Testis (tissue), 3 donors: ENCODE results near the gene PDE1A. TPM values are rescaled to one million over a fixed set of nuclear protein-coding genes. Genes with fewer than 3 reads are reported as not detected.

Source experiments
- DNase-seq: peaks from one replicate; pipeline ENCODE4 v3.0.0-alpha.2; 2019
- H3K27ac ChIP-seq, 2 donors: fragments of 200-600 bp; sonication (generic); one replicate each; pipeline ENCODE4 v1.5.1; 2019
- H3K27me3 ChIP-seq: fragments of 200-600 bp; sonication (generic); one replicate; pipeline ENCODE4 v1.5.1; 2019
- H3K36me3 ChIP-seq: fragments of 200-600 bp; sonication (generic); one replicate; pipeline ENCODE4 v1.5.1; 2017; ENCODE audit warnings: low read depth; ENCODE audit errors: missing control alignments
- H3K4me1 ChIP-seq: fragments of 200-600 bp; sonication (generic); one replicate; pipeline ENCODE4 v1.5.1; 2019
- H3K4me3 ChIP-seq, 2 donors: fragments of 200-600 bp; sonication (generic); one replicate each; pipeline ENCODE4 v1.5.1; 2017 to 2019
- H3K9me3 ChIP-seq: fragments of 200-600 bp; sonication (generic); one replicate; pipeline ENCODE4 v1.5.1; 2017
- POLR2A ChIP-seq: fragments of 450-650 bp; IDR thresholded peaks from one replicate; pipeline ENCODE4 v1.6.1; 2017; ENCODE audit warnings: antibody characterized with exemption, mild to moderate bottlenecking, moderate library complexity
- WGBS, 2 donors: methylation state at CpG; one replicate each; pipeline ENCODE4 v1.1.5; 2018; 5-methylcytosine and 5-hydroxymethylcytosine counted together
- intact Hi-C: fragments of 100-400 bp; cut with DNase I; formaldehyde crosslinking; loops from one replicate; pipeline ENCODE4 v1.15.1; 2023; ENCODE audit warnings: low total_unique reads
- polyA plus RNA-seq: library from polyadenylated mRNA; stranded (reverse); fragments of 350-450 nt; fragmentation: Illumina TruSeq; extraction: RNeasy Lipid Tissue Mini Kit (QIAGEN cat#74804); gene quantifications from one replicate; pipeline ENCODE4 v1.2.3, GENCODE V29; 2014; ENCODE audit warnings: low read depth, low replicate concordance; ENCODE audit not compliant: insufficient read depth
- total RNA-seq, 2 donors: library from RNA; depleted of rRNA; stranded (reverse); fragments of >200 nt; gene quantifications; one replicate each; pipeline ENCODE4 v1.2.3, GENCODE V29; 2016
- TF ChIP-seq, protein P1 (sequence below), 3 experiments: fragments of 450-650 bp in 2 of 3; fragments of 200-600 bp in 1 of 3; sonication (generic) in 1 of 3; IDR thresholded peaks; one replicate each; pipeline ENCODE4 v1.5.1; 2016 to 2019; ENCODE audit warnings: antibody characterized with exemption in 3 of 3, mild to moderate bottlenecking in 2 of 3, moderate library complexity in 1 of 3

The PDE1A gene
- total and polyA plus RNA-seq, 3 donors from 2014 or later, result 15.2 to 45.0 (median 29.8) TPM

DNA sequence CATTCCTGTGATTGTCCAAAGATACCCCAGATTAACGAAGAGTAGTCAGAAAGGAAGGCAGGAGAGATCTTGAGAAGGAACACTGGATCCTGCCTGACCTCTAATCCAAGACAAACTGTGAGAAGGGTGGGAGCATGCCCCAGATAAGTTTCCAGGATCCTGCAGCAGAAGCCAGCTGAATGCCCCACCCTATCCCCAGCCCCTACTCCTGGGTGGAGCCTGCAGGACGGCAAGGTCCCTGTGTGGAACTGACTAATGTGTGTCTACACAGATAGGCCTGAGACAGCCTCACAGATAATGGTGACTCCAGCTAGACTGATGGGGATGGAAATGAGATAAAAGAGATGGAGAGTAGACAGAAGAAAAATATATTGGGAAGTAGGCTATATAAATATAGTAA, 174.3 kb downstream of the PDE1A start:
- Histone ChIP-seq H3K27me3 (no peaks in the 10 kb centered on the region), H3K9me3 (no peaks in the 10 kb centered on the region), H3K27ac (no peak overlapping the region), H3K36me3 (no peaks in the 10 kb centered on the region), H3K4me3 (no peak overlapping the region), H3K4me1 (no peaks in the 10 kb centered on the region)
- DNase-seq, result no peak
- TF ChIP-seq, protein P1, sequence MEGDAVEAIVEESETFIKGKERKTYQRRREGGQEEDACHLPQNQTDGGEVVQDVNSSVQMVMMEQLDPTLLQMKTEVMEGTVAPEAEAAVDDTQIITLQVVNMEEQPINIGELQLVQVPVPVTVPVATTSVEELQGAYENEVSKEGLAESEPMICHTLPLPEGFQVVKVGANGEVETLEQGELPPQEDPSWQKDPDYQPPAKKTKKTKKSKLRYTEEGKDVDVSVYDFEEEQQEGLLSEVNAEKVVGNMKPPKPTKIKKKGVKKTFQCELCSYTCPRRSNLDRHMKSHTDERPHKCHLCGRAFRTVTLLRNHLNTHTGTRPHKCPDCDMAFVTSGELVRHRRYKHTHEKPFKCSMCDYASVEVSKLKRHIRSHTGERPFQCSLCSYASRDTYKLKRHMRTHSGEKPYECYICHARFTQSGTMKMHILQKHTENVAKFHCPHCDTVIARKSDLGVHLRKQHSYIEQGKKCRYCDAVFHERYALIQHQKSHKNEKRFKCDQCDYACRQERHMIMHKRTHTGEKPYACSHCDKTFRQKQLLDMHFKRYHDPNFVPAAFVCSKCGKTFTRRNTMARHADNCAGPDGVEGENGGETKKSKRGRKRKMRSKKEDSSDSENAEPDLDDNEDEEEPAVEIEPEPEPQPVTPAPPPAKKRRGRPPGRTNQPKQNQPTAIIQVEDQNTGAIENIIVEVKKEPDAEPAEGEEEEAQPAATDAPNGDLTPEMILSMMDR (IDR thresholded peaks at IDR 0.05), result no peak
- TF ChIP-seq POLR2A, result no peak
- intact Hi-C loops, result no loop called here
- WGBS, 2 donors, result 88 to 96% methylated on average over 2 of the region's 2 CpGs

DNA sequence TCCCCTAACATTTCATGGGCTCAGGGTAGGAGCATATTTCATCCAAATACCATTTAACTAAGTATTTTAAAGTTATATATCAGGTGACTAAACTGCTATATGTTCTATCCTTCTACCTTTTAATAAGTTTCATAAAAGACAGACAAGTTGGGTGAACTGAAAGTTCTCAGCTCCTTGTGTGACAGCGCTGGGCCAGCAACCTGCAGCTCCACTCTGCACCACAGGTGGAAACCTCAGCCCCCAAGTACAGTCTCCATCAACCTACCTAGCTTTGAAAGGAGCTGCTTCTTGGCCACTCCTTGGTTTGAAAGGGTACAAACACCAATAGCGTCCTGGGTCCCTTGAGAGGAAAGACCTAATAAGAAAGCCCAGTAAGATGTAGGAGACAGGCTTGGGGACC, 177.9 kb downstream of the PDE1A start:
- H3K27me3 ChIP-seq, result no peaks in the 10 kb centered on the region
- WGBS, 2 donors, result 95 to 100% methylated on average over 2 of the region's 2 CpGs
- no peak overlapping the region for H3K4me3 ChIP-seq
- H3K4me1 ChIP-seq, result no peaks in the 10 kb centered on the region
- TF ChIP-seq POLR2A, result no peak
- TF ChIP-seq, protein P1 (IDR thresholded peaks at IDR 0.05), result no peak
- no peaks in the 10 kb centered on the region for H3K9me3 ChIP-seq
- DNase-seq, result no peak
- no peaks in the 10 kb centered on the region for H3K36me3 ChIP-seq
- intact Hi-C loops, result no loop called here
- H3K27ac ChIP-seq, result no peak overlapping the region

DNA sequence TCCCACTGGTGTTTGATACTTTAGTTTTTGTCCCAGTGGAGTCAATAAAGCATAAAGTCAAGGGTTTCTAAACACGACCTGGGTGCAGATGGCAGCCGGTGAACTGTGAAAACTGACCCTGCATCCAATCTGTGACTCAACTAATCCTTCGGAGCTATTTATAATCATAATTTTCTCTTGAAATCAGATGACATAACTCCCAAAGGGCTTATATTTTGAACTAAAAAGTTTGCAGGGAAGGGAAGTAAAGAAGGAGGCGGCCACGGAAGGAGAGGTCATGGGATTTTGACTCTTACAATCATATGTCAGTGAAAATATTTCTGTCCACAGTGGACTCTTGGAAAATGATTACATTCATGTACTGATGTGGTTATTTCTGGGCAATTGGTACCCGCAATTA, 178.5 kb downstream of the PDE1A start:
- DNase-seq, result no peak
- no peak overlapping the region for H3K27ac ChIP-seq
- H3K4me1 ChIP-seq, result no peaks in the 10 kb centered on the region
- H3K4me3 ChIP-seq, result no peak overlapping the region
- H3K27me3 ChIP-seq, result no peaks in the 10 kb centered on the region
- no peaks in the 10 kb centered on the region for H3K36me3 ChIP-seq
- intact Hi-C loops, result no loop called here
- no peak for TF ChIP-seq POLR2A
- TF ChIP-seq, protein P1 (IDR thresholded peaks at IDR 0.05), result no peak
- WGBS, 2 donors, result 85 to 87% methylated on average over 6 of the region's 6 CpGs
- no peaks in the 10 kb centered on the region for H3K9me3 ChIP-seq

DNA sequence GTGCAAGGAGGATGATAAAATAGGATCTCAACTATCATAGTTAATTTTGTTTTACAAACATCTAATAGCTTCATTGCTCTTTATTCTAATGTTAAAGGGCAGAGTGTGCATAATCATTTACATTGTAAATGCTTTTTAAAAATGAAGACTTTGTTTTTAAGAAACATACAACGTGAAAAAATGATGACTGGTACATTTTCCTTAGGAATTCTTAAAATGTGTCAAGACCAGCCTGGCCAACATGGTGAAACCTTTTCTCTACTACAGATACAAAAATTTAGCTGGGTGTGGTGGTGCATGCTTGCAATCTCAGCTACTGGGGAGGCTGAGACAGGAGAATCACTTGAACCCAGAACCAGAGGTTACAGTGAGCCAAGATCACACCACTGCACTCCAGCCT, 179.0 kb downstream of the PDE1A start:
- no peak for DNase-seq
- no peaks in the 10 kb centered on the region for H3K27me3 ChIP-seq
- no peak overlapping the region for H3K4me3 ChIP-seq
- no peak overlapping the region for H3K27ac ChIP-seq
- H3K9me3 ChIP-seq, result no peaks in the 10 kb centered on the region
- 84 to 91% methylated on average over 1 of the region's 1 CpG for WGBS, 2 donors
- H3K4me1 ChIP-seq, result no peaks in the 10 kb centered on the region
- intact Hi-C loops, result no loop called here
- no peak for TF ChIP-seq POLR2A
- TF ChIP-seq, protein P1 (IDR thresholded peaks at IDR 0.05), result no peak
- H3K36me3 ChIP-seq, result no peaks in the 10 kb centered on the region

DNA sequence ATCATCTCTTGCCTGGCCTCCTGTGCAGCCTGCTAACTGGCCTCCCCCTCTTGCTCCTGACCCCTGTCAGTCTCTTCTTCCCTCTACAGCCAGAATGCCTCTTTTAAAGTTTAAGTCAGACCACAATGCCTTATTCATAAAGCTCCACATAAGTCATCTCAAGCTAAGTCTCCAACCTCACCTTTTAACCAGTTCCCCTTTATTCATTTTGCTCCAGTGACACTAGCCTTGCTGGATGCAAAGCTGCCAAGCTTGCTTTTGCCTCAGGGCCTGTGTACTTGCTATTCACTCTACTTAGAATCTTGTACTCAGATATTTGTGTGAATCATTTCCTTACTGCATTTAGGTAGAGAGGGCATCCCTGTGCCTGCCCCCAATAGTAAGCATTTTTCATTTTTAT, 180.9 kb downstream of the PDE1A start:
- no peaks in the 10 kb centered on the region for H3K27me3 ChIP-seq
- no peak for DNase-seq
- TF ChIP-seq, protein P1 (IDR thresholded peaks at IDR 0.05), result no peak
- TF ChIP-seq POLR2A, result no peak
- no peaks in the 10 kb centered on the region for H3K9me3 ChIP-seq
- no peaks in the 10 kb centered on the region for H3K4me1 ChIP-seq
- H3K36me3 ChIP-seq, result no peaks in the 10 kb centered on the region
- no peak overlapping the region for H3K27ac ChIP-seq
- H3K4me3 ChIP-seq, result no peak overlapping the region
- intact Hi-C loops, result no loop called here
